ENCODE measurements around the gene RNF125. TPM values are rescaled to one million over a fixed set of nuclear protein-coding genes. Genes with fewer than 3 reads are reported as not detected.
A peak's percentile ranks its signal among the peaks of the same experiment; 100 is the strongest.
"Not testable (repeated sequence)": the region's sequence is repeated elsewhere in the genome, so short reads cannot be mapped to it uniquely, and the experiment has no call there.

The RNF125 gene
- polyA plus RNA-seq, 4 donors, result 8.6 to 21.5 (median 11.4) TPM

DNA sequence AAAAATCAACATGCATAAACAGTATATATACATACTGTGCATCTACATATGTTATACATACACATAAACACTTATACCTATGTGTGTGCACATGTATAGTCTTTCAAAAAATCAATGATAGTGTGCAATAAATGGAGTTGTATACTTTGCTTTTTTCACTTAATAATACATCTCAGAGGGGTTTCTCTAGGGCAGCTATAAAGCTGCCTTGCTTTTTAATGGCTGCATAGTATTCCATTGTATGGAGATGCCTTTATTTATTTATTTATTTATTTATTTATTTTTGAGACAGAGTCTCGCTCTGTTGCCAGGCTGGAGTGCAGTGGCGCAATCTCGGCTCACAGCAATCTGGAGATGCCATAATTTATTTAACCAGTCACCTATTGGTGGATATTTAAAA, 7.4 kb upstream of the RNF125 start:
- no peak overlapping the region for H3K27ac ChIP-seq (ENCODE audit: low read depth in 1 of 3, low read length in 2 of 3)
- H3K4me3 ChIP-seq (ENCODE audit: low read depth in 1 of 3, low read length in 3 of 3), result no peak overlapping the region
- no peak for DNase-seq
- H3K36me3 ChIP-seq (ENCODE audit: control insufficient read depth in 3 of 3, insufficient read depth in 2 of 3, low read depth in 1 of 3, low read length in 3 of 3), result no peaks in the 10 kb centered on the region
- H3K27me3 ChIP-seq (ENCODE audit: control insufficient read depth in 3 of 3, insufficient read depth in 3 of 3, low read length in 3 of 3), result no peaks in the 10 kb centered on the region
- H3K9me3 ChIP-seq (ENCODE audit: control insufficient read depth in 2 of 2, insufficient read depth in 1 of 2, low read depth in 1 of 2, low read length in 1 of 2), result peaks cover 0 to 5% of the 10 kb centered on the region in 2 donors
- no peak for FAIRE-seq
- WGBS, 3 donors, result 95 to 97% (median 96%) methylated on average over 3 of the region's 3 CpGs
- no peaks in the 10 kb centered on the region for H3K4me1 ChIP-seq (ENCODE audit: control insufficient read depth in 3 of 3, insufficient read depth in 2 of 3, low read depth in 1 of 3, low read length in 2 of 3)

DNA sequence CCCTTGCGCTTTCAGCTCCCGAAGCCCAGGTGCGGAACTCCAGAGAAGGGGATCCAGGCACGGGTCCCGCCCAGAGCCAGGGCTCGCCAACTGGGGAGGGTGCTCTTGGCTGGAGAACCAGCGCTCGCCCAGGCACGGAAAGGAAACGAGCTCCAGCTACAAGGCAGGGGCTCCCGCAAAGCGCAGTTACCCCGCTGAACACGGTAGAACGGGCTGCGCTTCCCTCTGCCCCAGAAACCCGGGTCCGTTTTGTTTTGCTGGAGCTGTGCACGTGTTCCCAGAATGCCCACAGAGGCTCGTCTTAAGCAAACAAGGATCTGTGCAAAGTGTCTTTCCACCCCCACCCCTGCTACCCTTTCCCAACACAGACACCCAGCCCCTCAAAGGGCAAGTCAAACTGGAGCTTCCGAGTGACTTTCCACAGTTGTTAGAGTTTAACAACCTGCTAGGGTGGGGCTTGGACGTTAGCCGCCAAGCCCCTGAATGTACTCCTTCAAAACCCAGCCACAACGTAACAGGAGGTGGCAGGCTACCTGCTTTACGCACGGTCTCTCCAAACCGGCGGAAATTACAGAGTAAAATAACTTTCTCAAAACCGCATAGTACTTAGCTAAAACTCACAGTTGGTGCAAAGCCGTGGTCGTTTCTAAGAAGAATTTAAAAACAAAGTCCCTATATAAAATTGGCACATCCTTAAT, 775 bp downstream of the RNF125 start:
- no peaks in the 10 kb centered on the region for H3K27me3 ChIP-seq (ENCODE audit: control insufficient read depth in 3 of 3, insufficient read depth in 3 of 3, low read length in 3 of 3)
- H3K4me1 ChIP-seq (ENCODE audit: control insufficient read depth in 3 of 3, insufficient read depth in 2 of 3, low read depth in 1 of 3, low read length in 2 of 3), result peaks cover 4 to 28% (median 9%) of the 10 kb centered on the region in 3 donors
- H3K36me3 ChIP-seq (ENCODE audit: control insufficient read depth in 3 of 3, insufficient read depth in 2 of 3, low read depth in 1 of 3, low read length in 3 of 3), result peaks cover 0 to under 1% (median 0%) of the 10 kb centered on the region in 3 donors
- 1% methylated on average over 29 to 31 of the region's 31 CpGs for WGBS, 3 donors
- no peaks in the 10 kb centered on the region for H3K9me3 ChIP-seq (ENCODE audit: control insufficient read depth in 2 of 2, insufficient read depth in 1 of 2, low read depth in 1 of 2, low read length in 1 of 2)
- no peak for FAIRE-seq
- peak overlapping the region; percentile 89 to 98 (median 96) for H3K27ac ChIP-seq (ENCODE audit: low read depth in 1 of 3, low read length in 2 of 3)
- peak; percentile 78 to 85 for DNase-seq
- peak overlapping the region; percentile 60 to 77 (median 71) for H3K4me3 ChIP-seq (ENCODE audit: low read depth in 1 of 3, low read length in 3 of 3)

DNA sequence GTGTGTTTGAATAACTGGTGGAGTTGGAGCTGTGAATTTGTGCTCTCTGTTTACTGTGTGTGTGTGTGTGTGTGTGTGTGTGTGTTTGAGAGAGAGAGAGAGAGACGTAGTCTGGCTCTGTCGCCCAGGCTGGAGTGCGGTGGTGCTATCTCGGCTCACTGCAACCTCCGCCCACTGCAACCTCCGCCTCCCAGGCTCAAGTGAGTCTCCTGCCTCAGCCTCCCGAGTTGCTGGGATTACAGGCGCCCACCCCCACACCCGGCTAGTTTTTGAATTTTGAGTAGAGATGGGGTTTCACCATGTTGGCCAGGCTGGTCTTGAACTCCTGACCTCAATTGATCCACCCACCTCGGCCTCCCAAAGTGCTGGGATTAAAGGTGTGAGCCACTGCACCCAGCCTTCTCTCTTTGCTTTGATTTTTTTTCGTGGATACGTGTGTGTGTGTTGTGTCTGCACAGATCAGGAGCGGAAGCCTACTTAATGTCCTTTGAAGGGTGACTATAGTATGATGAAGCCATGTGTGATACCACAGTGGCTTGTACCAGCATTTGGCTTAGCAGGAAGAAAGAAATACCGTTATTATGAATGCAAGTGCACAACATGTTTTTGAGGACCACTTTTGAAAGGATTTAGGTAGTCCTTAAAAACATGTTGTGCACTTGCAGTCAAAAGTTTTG, 1.5 kb downstream of the RNF125 start:
- peak overlapping the region; percentile 89 to 98 (median 96) for H3K27ac ChIP-seq (ENCODE audit: low read depth in 1 of 3, low read length in 2 of 3)
- not testable (repeated sequence) for H3K9me3 ChIP-seq (ENCODE audit: control insufficient read depth in 2 of 2, insufficient read depth in 1 of 2, low read depth in 1 of 2, low read length in 1 of 2); H3K36me3 ChIP-seq (ENCODE audit: control insufficient read depth in 3 of 3, insufficient read depth in 2 of 3, low read depth in 1 of 3, low read length in 3 of 3); H3K27me3 ChIP-seq (ENCODE audit: control insufficient read depth in 3 of 3, insufficient read depth in 3 of 3, low read length in 3 of 3); FAIRE-seq
- H3K4me1 ChIP-seq (ENCODE audit: control insufficient read depth in 3 of 3, insufficient read depth in 2 of 3, low read depth in 1 of 3, low read length in 2 of 3), result peaks cover 4 to 28% (median 9%) of the 10 kb centered on the region in 3 donors
- WGBS, 3 donors, result 16 to 36% (median 20%) methylated on average over 14 of the region's 14 CpGs
- peak in 1 of 2 donors; percentile 5 for DNase-seq
- peak overlapping the region in 2 of 3 donors; percentile 71 to 77 for H3K4me3 ChIP-seq (ENCODE audit: low read depth in 1 of 3, low read length in 3 of 3)

DNA sequence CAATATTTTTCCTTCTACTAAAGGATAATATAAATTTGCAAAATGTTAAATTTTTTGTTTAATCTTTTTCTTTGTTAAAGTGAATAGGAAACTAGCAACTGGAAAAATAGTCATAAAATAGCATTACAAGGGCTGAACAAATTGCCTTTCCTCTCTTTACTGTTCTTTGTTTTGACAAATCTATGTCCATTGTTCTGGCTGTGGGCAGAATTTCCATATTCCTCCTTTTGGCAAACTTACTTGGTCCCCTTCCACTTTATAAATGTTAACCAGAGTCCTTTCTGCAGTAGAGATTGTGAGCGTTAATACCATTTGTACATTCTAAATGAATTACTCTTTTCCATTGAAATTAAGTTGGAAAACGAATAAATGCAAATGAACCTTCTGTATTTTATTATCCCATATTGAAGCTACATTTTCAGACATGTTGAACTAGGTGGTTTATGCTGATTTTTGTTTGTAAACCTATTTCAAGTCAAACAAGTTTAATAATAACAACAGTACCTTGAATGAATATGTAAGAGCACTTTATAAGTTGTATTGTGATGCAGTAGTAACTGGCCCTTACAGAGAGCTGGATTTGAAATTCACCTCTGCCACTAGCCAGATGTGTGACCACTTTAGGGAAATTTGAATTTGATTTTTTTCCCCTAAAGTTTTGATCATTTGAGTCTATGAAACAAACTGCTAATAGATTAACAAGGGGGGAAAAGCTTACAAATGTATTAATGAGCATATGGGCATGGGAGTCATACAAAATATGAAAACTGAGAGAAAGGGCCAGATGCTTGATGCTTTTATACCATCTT, 3.3 kb downstream of the RNF125 start:
- Histone ChIP-seq H3K36me3 (ENCODE audit: control insufficient read depth in 3 of 3, insufficient read depth in 2 of 3, low read depth in 1 of 3, low read length in 3 of 3) (peaks cover 0 to 4% (median 3%) of the 10 kb centered on the region in 3 donors), H3K4me1 (ENCODE audit: control insufficient read depth in 3 of 3, insufficient read depth in 2 of 3, low read depth in 1 of 3, low read length in 2 of 3) (peaks cover 4 to 28% (median 12%) of the 10 kb centered on the region in 3 donors), H3K4me3 (ENCODE audit: low read depth in 1 of 3, low read length in 3 of 3) (no peak overlapping the region), H3K27ac (ENCODE audit: low read depth in 1 of 3, low read length in 2 of 3) (peak overlapping the region in 1 of 3 donors; percentile 74), H3K27me3 (ENCODE audit: control insufficient read depth in 3 of 3, insufficient read depth in 3 of 3, low read length in 3 of 3) (no peaks in the 10 kb centered on the region), H3K9me3 (ENCODE audit: control insufficient read depth in 2 of 2, insufficient read depth in 1 of 2, low read depth in 1 of 2, low read length in 1 of 2) (no peaks in the 10 kb centered on the region)
- no peak for DNase-seq
- FAIRE-seq, result no peak
- 52 to 56% (median 55%) methylated on average over 2 of the region's 2 CpGs for WGBS, 3 donors

DNA sequence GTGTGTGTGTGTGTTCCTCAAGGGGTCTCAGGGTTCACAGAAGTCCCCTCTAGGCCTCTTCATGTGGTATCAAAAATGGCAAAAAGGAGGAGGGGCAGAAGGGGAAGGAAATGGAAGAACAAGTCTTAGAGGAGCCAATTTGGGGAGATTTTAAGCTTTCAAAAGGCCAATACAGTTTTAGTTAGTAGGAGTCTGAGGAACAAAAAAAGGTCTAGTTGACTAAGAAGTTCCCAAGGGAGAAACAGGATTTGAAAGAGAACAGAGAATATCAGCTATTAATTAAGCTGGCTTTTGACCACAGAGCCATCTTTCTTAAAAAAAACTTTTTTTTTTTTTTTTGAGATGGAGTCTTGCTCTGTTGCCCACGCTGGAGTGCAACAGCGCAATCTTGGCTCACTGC, 7.1 kb downstream of the RNF125 start:
- Histone ChIP-seq H3K4me1 (ENCODE audit: control insufficient read depth in 3 of 3, insufficient read depth in 2 of 3, low read depth in 1 of 3, low read length in 2 of 3) (peaks cover 4 to 18% (median 12%) of the 10 kb centered on the region in 3 donors), H3K4me3 (ENCODE audit: low read depth in 1 of 3, low read length in 3 of 3) (no peak overlapping the region), H3K36me3 (ENCODE audit: control insufficient read depth in 3 of 3, insufficient read depth in 2 of 3, low read depth in 1 of 3, low read length in 3 of 3) (peaks cover 0 to 4% (median 3%) of the 10 kb centered on the region in 3 donors), H3K27me3 (ENCODE audit: control insufficient read depth in 3 of 3, insufficient read depth in 3 of 3, low read length in 3 of 3) (no peaks in the 10 kb centered on the region), H3K9me3 (ENCODE audit: control insufficient read depth in 2 of 2, insufficient read depth in 1 of 2, low read depth in 1 of 2, low read length in 1 of 2) (no peaks in the 10 kb centered on the region), H3K27ac (ENCODE audit: low read depth in 1 of 3, low read length in 2 of 3) (no peak overlapping the region)
- WGBS, 3 donors, result 94 to 100% (median 94%) methylated on average over 2 of the region's 2 CpGs
- DNase-seq, result no peak
- no peak for FAIRE-seq

DNA sequence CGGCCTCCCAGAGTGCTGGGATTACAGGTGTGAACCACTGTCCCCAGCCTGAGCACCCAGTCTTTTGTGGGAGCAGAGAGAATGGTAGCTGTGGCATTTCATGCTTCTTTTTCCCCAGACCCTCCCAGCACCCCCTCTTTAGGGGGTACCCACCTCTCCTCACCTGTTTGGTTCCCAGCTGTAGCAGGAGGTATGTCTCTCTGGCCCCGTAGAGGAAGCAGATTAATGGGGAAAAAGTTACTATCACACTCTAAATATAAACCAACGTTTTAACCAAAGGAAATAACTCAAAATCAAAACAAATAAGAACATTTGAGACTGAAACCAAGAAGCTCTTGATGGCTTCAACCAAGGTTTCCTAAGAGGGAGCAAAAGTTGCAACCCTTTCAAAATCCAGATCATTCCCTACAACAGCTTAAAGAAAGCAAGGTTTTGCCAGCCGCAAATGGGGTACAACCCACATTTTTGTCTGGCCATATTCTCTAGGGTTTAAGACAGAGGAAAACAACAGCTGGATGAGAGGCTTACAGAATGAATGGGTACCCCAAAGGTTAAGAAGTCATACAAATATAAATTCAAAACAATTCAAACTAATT, 8.0 kb downstream of the RNF125 start:
- H3K4me3 ChIP-seq (ENCODE audit: low read depth in 1 of 3, low read length in 3 of 3), result no peak overlapping the region
- H3K4me1 ChIP-seq (ENCODE audit: control insufficient read depth in 3 of 3, insufficient read depth in 2 of 3, low read depth in 1 of 3, low read length in 2 of 3), result peaks cover 4 to 18% (median 12%) of the 10 kb centered on the region in 3 donors
- no peak for DNase-seq
- no peaks in the 10 kb centered on the region for H3K27me3 ChIP-seq (ENCODE audit: control insufficient read depth in 3 of 3, insufficient read depth in 3 of 3, low read length in 3 of 3)
- no peaks in the 10 kb centered on the region for H3K9me3 ChIP-seq (ENCODE audit: control insufficient read depth in 2 of 2, insufficient read depth in 1 of 2, low read depth in 1 of 2, low read length in 1 of 2)
- peaks cover 0 to 4% (median 3%) of the 10 kb centered on the region in 3 donors for H3K36me3 ChIP-seq (ENCODE audit: control insufficient read depth in 3 of 3, insufficient read depth in 2 of 3, low read depth in 1 of 3, low read length in 3 of 3)
- FAIRE-seq, result no peak
- H3K27ac ChIP-seq (ENCODE audit: low read depth in 1 of 3, low read length in 2 of 3), result no peak overlapping the region
- WGBS, 3 donors, result 53 to 68% (median 56%) methylated on average over 4 of the region's 4 CpGs

DNA sequence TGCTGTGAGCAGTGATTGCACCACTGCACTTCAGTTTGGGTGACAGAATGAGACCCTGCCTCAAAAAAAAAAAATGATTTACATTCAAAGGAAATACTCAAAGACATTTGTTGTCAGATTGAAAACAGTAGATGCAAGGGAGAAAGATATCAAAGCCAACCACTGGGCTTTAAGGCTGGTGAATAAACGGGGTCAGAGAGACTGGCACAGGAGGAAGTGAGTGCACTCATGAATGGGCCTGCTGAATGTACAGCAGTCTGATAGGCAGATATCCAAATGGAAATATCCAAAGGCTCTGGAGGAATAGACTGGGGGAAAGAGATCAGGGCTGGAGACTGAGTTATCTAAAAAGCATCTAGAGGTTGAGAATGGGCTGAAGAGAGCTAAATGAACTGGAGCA, 10.9 kb downstream of the RNF125 start:
- no peaks in the 10 kb centered on the region for H3K27me3 ChIP-seq (ENCODE audit: control insufficient read depth in 3 of 3, insufficient read depth in 3 of 3, low read length in 3 of 3)
- WGBS, 3 donors, result 16 to 30% (median 19%) methylated on average over 1 of the region's 1 CpG
- H3K27ac ChIP-seq (ENCODE audit: low read depth in 1 of 3, low read length in 2 of 3), result no peak overlapping the region
- H3K9me3 ChIP-seq (ENCODE audit: control insufficient read depth in 2 of 2, insufficient read depth in 1 of 2, low read depth in 1 of 2, low read length in 1 of 2), result no peaks in the 10 kb centered on the region
- H3K36me3 ChIP-seq (ENCODE audit: control insufficient read depth in 3 of 3, insufficient read depth in 2 of 3, low read depth in 1 of 3, low read length in 3 of 3), result peaks cover 0 to 14% (median 4%) of the 10 kb centered on the region in 3 donors
- FAIRE-seq (no peak), DNase-seq (no peak)
- H3K4me3 ChIP-seq (ENCODE audit: low read depth in 1 of 3, low read length in 3 of 3), result no peak overlapping the region
- peaks cover 0 to 7% (median 0%) of the 10 kb centered on the region in 3 donors for H3K4me1 ChIP-seq (ENCODE audit: control insufficient read depth in 3 of 3, insufficient read depth in 2 of 3, low read depth in 1 of 3, low read length in 2 of 3)

DNA sequence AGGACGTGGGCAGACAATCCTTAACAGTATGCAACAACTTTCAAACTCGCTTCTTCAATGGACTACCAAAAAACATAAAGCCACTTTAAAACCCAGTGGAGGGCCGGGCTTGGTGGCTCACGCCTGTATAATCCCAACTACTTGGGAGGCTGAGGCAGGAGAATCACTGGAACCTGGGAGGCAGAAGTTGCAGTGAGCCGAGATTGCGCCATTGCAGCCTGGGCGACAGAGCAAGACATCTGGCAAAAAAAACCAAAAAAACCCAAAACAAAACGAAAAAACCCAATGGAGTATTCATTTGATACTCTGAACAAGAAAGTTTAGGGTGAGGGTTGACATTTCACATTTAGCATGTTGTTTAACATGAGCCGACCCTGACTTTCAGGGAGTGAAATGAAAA, 14.0 kb downstream of the RNF125 start:
- Histone ChIP-seq H3K27ac (ENCODE audit: low read depth in 1 of 3, low read length in 2 of 3) (no peak overlapping the region), H3K9me3 (ENCODE audit: control insufficient read depth in 2 of 2, insufficient read depth in 1 of 2, low read depth in 1 of 2, low read length in 1 of 2) (no peaks in the 10 kb centered on the region), H3K27me3 (ENCODE audit: control insufficient read depth in 3 of 3, insufficient read depth in 3 of 3, low read length in 3 of 3) (no peaks in the 10 kb centered on the region), H3K36me3 (ENCODE audit: control insufficient read depth in 3 of 3, insufficient read depth in 2 of 3, low read depth in 1 of 3, low read length in 3 of 3) (peaks cover 0 to 15% (median 5%) of the 10 kb centered on the region in 3 donors), H3K4me1 (ENCODE audit: control insufficient read depth in 3 of 3, insufficient read depth in 2 of 3, low read depth in 1 of 3, low read length in 2 of 3) (peaks cover 0 to 3% (median 0%) of the 10 kb centered on the region in 3 donors), H3K4me3 (ENCODE audit: low read depth in 1 of 3, low read length in 3 of 3) (no peak overlapping the region)
- FAIRE-seq, result no peak
- DNase-seq, result no peak
- WGBS, 3 donors, result 90 to 94% (median 93%) methylated on average over 9 of the region's 9 CpGs

All from small intestine (tissue), 7 donors.